Stimulated activated naive CD8-positive, alpha-beta T cell treated with anti-CD3 and anti-CD28 coated beads, Interleukin-15, Interleukin-2, amounts not matched to agents 100 U/mL and 50 U/mL, for 24 hours (primary cell): Measurements from ENCODE around the gene AFF4.
"Not testable (repeated sequence)": the region's sequence is repeated elsewhere in the genome, so short reads cannot be mapped to it uniquely, and the experiment has no call there.

ENCODE experiments used
- ATAC-seq: fragments of 150-1000 bp; cut with Tn5 transposase; one replicate; pipeline ENCODE4 v1.10.0; 2021
- DNase-seq: peaks from one replicate; pipeline ENCODE4 v3.0.0; 2021

The AFF4 gene

DNA sequence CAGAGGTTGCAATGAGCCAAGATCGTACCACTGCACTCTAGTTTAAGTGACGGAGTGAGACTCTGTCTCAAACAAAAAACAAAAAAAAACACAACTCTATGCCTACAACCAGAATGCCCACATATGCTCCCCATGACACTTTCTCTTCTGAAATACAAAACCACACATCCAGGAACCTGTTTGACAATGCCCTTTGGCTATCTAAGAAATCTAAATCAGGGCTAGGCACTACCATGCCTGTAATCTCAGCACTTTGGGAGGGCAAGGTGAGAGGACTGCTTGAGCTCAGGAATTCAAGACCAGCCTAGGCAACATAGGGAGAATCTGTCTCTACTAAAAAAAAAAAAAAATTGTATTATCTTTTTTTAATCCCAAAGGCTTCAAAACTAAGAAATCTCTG, 10.6 kb downstream of the AFF4 start:
- DNase-seq (no peak), ATAC-seq (no peak)

DNA sequence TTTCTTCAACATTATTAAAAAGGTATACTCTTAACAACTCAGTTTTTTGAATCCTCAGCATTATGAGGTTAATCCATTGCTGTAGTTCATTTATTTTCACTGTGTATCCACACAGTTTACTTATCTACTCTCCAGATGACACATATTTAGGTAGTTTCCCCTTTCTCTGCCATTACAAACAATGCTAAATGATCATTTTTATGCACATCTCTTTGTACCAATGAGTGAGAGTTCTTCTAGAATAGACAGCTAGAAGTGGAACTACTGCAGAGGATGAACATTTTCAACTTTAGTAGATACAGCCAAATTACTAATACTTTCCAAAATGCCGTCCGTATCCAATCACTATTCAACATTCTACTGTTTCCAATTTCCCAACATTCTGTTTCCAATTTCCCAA, 11.5 kb downstream of the AFF4 start:
- ATAC-seq (no peak), DNase-seq (no peak)

DNA sequence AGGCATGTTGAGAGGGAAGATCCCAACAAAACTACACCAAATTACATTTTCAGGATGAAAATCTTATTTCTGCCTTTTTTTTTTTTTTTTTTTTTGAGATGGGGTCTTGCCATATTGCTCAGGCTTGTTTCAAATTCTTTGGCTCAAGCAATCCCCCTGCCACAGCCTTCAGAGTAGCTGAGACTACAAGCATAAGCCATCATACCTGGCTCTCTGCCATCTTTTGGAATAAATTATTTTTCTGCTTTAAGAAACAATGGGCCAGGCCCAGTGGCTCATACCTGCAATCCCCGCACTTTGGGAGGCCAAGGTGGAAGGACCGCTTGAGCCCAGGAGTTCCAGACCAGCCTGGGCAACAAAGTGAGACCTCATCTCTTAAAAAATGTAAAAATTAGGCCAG, 14.3 kb downstream of the AFF4 start:
- DNase-seq = no peak
- ATAC-seq = no peak

DNA sequence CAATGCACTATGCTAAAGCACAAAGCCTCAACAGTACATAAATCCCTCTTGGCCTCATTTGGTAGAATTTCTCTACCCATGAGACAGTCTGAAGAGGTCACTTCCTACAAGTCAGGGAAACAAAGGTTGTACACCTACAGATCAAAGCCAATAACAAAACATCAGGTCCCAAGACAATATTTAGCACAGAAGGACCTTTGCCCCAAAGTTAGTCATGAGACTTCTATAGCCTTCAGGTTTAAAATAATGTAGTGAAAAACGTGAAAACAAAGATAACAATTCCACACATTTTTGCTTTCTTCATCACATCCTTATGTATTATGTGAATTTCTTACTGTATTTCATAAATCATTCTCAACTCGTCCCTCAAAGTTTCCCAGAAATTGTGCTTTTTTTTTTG, 15.8 kb downstream of the AFF4 start:
- ATAC-seq (no peak), DNase-seq (no peak)

DNA sequence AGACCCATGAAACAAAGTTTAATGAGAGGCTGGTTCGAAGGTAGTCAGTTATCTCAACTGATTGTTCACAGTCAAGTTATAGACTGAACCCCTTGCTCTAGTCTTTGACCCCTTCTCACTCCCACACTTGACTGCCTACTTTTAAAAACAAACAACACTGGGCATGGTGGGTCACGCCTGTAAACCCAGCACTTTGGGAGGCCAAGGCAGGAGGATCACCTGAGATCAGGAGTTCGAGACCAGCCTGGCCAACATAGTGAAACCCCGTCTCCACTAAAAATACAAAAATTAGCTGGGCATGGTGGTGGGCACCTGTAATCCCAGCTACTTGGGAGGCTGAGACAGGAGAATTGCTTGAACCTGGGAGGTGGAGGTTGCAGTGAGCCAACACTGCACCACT, 18.1 kb downstream of the AFF4 start:
- ATAC-seq, DNase-seq: not testable (repeated sequence)

DNA sequence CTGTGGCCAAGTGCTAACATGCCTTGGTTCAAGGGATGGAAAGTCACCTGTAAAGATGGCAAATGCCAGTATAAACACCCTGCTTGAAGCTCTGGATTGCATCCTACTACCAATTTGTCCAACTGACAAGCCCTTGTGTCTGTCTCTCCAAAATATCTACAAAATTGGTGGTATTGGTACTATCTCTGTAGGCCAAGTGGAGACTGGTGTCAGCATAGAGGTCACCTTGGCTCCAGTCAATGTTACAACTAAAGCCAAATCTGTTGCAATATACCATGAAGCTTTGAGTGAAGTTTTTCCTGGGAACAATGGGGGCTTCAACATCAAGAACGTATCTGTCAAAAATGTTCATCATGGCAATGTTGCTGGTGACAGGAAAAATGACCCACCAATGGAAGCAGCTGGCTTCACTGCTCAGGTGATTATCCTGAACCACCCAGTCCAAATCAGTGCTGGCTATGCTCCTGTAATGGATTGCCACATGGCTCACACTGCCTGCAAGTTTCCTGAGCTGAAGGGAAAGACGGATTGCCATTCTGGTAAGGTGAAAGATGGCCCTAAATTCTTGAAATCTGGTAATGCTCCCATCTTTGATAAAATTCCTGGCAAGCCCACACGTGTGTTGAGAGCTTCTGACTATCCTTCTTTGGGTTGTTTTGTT, 19.9 kb downstream of the AFF4 start:
- DNase-seq (no peak), ATAC-seq (no peak)

DNA sequence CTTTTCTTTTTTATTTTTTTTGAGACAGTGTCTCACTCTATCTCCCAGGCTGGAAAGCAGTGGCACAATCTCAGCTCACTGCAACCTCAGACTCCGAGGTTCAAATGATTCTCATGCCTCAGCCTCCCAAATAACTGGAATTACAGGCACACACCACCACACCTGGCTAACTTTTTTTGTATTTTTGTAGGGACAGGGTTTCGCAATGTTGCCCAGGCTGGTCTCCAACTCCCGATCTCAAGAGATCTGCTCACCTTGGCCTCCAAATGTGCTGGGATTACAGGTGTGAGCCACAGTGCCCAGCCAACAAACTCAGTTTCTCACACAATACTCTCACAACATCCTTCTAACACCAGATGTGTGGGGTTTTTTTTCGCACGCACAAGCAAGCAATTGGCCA, 22.1 kb downstream of the AFF4 start:
- ATAC-seq = no peak
- DNase-seq = no peak

DNA sequence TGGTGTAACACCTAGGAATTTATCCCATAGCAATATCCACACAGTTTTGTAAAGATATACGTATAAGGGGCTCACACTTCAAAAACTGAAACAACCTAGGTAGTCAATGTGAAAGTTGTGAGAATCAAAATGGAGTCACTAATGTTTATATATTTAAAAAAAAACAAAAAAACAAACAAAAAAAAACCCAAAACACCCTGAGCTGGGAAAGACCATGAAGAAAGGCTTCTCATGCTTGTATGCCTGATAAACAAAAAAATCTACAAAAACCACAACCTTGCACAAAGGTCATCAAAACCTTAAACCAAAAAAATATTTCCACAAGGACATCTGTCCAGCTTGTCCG, 35.4 kb downstream of the AFF4 start:
- no peak for ATAC-seq
- DNase-seq = no peak

DNA sequence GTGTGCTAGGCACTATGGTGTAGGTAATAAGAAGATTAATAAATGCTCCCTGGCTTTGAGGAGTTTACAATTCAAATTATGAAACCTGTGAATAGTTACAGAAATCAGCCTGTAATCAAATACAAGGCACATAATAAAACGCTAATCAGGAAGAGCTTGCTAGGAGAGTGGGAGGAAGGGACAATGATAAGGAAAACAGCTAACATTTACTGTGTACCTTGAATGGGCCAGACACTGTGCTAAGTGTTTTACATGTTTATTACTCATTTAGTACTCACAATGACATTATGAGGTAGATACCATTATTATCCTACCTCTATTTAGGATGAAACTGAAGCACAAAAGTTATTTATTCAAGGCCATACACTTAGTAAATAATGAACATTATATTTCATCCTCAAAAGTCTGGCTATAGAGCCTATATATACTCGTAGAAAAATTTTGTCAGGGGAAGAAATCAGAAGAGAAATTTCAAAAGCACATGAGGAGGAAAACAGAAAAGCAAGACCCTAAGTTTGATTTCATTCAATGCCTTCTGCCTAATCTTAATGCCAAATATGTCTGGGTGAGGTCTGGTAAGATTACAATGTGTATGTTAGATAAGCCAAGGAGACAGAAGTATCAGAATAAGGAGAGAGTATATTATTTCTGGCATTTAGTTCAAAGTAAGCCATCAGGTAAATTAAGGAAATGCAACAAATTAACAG, 35.9 kb downstream of the AFF4 start:
- DNase-seq (no peak), ATAC-seq (no peak)

DNA sequence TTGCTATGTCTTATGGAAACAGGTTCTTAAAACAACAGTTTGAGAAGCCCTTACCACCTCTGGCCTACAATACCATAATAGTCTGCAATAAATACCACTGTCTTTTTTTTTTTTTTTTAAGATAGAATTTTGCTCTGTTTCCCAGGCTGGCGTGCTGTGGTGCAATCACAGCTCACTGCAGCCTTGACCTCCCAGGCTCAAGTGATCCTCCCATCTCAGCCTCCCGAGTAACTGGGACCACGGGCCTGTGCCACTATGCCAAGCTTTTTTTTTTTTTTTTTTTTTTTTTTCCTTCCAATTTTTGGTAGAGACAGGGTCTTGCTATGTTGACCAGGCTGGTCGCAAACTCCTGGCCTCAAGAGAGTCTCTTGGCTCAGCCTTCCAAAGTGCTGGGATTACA, 37.0 kb downstream of the AFF4 start:
- DNase-seq (no peak), ATAC-seq (no peak)

DNA sequence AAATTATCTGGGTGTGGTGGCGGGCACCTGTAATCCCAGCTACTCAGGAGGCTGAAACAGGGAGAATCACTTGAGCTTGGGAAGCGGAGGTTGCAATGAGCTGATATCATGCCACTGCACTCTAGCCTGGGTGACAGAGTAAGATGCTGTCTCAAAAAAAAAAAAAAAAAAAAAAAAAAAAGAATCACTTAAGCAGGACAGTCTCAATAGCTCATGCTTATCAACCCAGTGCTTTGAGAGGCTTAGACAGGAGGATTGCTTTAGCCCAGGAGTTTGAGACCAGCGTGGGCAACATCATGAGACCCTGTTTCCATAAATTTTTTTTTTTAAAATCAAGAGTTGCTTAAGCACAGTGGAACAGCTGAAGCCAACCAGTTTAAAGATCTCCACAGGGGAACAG, 47.3 kb downstream of the AFF4 start:
- ATAC-seq = no peak
- no peak for DNase-seq

DNA sequence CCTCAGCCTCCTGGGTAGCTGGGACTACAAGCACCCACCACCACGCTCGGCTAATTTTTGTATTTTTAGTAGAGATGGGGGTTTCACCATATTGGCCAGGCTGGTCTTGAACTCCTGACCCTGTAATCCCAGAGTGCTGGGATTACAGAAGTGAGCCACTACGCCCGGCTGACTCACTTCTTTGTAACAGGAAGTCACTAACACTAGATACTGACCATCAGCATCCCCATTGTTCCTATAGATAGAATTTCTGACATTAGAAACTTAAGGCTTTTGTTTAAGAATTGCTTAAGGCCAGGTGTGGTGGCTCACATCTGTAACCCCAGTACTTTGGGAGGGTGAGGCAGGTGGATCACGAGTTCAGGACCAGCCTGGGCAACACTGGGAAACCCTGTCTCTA, 47.8 kb downstream of the AFF4 start:
- ATAC-seq (no peak), DNase-seq (no peak)

DNA sequence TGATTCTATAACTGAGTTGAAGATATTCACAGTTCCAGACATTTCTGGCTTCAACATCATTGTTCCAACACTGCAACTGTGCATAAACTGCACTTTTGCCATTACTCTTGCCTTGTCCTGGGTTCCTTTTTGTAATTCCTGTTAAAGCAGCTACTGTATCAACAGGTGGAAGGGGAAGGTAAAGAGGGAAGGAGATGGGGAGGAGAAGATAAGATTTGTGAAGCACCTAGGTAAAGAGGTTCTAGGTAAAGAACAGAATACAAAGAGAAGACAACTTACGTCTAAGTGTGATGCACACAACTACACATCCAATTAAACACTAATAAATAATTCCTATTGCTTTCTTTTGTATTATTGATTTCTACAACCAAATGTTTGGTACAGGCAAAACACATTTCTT, 53.7 kb downstream of the AFF4 start:
- no peak for DNase-seq
- ATAC-seq = no peak

DNA sequence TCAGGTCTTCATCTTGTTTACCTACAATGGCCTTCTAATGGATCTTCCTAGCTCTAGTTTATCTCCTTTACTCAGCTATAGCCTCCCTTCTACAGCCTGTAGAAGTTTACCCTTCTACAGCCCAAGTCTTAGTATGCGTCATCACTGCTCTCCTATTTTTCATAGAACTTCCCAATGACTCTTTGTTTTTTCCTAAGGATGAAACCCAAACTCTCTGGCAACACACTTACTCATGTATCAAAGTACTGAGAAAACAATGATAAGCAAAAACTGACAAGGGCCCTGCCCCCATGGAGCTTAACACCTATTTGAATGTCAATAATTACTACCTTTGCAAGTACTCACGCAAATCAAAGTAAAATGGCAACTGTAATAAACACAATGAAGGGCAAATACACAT, 56.3 kb downstream of the AFF4 start:
- ATAC-seq (no peak), DNase-seq (no peak)

DNA sequence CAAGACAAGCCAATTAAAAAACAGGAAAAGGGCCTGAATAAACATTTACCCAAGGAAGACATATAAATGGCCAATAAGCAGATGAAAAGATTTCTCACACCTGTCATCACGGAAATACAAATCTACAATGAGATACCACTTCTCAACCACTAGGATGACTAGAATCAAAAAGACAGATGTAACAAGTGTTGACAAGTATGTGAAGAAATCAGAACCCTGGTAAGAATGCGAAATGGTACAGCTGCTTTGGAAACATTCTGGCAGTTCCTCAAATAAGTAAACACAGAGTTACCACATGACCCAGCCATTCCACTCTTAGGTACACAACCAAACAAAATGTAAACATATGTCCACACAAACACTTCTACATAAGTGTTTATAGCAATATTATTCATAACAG, 57.5 kb downstream of the AFF4 start:
- DNase-seq = no peak
- ATAC-seq = no peak

DNA sequence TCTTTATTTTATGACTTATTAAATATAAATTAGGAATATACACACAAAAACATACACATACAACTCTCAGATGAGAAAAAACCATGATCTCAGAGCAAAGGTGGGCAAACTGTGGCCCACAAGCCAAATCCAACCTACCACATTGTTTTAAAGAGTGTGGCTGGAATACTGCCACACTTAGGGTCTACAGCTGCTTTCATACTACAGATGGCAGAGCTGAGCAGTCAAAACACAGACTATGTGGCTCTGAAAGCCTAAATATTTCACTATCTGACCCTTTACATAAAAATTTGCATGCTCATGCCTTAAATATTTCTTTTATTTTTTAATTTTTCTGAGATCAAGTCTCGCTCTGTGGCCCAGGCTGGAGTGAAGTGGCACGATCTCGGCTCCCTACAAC, 61.7 kb downstream of the AFF4 start:
- DNase-seq (no peak), ATAC-seq (no peak)

DNA sequence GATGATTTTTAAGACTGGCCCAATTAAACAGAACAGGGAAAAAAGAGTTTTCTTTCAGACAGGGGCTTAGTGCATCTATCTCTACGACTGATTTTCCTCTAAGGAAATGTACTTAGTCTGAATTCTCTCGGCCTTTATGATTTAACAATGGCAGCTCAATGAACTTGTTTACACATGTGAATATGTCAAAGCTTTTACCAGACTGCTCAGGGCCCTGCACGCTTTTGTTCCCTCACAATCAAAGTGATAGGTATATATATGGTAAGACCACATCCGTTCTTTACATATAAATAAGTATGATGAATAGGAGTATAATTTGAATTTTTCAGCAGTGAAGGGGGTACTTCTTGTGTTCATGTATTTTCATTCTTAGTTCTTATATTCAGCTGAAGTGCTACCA, 62.4 kb downstream of the AFF4 start:
- no peak for ATAC-seq
- DNase-seq = no peak

DNA sequence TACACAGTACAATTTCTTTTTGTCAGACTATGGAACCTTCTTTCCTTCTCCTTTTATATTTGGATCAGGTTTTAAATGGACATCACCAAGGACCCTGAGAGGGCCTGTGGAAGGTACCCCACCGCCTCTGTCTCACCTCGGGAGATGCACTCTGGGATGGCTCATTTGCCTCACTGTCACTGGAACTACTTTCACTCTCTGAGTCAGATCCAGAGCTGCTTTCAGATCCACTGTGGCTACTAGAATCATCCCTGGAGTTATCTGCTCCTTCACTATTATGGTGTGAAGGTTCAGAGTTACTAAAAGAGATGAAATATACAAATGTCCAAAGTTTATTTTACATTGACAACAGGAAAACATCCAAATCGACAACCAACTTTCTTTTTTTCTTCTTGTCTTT, 65.3 kb downstream of the AFF4 start:
- no peak for DNase-seq
- ATAC-seq = no peak

DNA sequence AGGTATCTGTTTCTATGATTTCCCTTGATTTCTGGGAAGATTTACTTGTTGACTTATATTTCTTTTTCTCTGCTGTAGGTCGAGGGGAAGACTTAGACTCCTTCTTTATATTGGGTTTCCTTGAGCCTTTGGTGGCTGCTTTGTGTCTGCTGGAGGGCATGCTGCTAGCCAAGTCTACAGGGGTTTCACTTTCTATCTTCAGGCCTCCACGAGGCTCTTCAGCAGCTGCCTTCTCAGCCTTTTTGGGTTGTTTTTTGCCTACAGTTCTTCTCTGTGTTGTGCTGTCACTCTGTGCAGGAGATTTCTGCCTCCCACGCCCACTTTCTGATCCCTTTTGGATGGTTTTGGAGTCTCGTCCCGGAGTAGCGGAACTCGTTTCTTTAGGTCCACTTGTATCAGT, 66.7 kb downstream of the AFF4 start:
- no peak for ATAC-seq
- DNase-seq = no peak

DNA sequence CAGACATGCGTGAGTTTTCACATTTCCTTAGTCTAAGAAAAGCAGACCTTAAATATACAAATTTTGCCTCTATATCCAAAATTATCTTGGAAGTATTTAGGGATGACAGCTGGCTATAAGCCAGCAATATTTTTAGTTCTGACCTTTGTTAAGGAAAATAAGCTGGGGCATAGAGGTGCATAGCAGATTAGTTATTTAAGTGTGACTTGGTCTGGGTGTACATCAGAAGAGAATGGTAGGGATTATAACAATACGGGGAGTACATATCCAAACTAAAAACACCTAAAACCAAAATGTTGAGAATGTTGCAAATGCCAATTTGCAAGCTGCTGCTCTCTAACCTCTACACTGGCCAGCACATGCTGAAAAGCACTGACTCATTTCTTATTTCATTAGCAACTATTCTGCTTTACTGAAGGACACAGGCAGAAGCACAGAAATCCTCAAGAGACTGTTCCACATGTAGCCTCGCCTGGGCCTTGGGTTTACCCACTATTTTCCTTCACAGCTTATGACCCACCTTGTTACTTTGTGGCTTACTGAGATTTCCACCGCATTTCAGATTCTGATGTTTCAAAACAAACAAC, 67.6 kb downstream of the AFF4 start:
- no peak for ATAC-seq
- DNase-seq = no peak

DNA sequence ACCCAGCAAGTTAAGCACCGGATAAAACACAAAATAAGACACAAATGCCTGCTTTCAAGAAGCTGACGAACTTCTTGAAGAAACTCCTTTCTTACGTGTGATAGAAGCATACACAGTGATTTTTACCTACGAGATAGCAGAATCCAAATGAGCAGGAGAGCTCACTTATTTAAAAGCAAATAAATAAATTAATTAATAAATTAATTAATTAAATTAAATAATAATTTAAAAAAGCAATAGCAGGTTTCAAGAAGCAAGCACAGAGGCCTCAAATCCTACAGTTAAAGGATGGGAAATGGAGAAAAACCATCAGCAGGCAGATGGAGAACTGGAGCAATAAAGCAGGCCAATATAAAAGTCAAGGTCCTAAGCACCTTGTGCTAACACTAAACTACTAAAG, 72.6 kb downstream of the AFF4 start:
- DNase-seq (no peak), ATAC-seq (no peak)

DNA sequence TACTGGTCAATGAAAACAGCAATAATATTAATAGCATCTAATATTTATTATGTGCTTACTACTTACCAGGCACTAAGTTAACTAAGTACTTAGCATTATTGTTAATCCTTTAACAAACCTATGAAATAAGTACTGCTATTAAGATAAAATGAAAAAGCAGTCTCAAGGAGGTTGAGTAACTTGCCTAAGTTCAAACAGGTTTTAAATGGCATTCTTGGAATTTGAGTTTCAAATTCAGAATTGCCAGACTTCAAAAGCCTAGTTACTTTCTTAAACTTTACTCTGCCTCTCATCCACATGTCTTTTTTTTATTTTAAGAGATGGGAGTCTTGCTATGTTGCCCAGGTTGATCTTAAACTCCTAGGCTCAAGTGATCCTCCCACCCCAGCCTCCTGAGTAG, 73.9 kb downstream of the AFF4 start:
- ATAC-seq (no peak), DNase-seq (no peak)

DNA sequence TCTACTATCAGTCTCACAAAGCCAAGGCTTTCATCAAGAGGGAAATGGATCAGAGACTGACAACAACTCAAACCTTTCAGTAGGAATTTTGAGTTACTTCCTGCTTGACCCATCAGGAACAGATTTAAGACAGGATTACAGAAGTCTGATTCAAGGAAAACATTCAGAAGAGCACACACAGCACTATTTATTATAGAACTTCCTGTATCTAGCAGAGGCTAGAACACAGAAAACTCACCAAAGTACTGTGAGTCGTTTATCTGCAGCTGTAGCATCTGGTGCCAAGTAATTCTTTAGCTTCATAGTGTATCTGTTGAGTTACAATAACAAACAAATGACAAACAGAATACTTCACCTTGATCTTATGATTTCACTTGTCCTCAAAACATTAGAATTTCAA, 76.2 kb downstream of the AFF4 start:
- DNase-seq (no peak), ATAC-seq (no peak)
